H1 (cell line): ENCODE data around the gene CDK5R1. TPM values are rescaled to one million over a fixed set of nuclear protein-coding genes. Genes with fewer than 3 reads are reported as not detected.

Source experiments
- CTCF ChIA-PET: fragments of 300-600 bp; sonication (Branson Sonifier 250); formaldehyde crosslinking; loops from one replicate; lab custom pipeline; 2021; ENCODE audit not compliant: partially characterized antibody; lab: Charles Lee
- POLR2A ChIA-PET: fragments of 300-600 bp; sonication (Branson Sonifier 250); formaldehyde crosslinking; loops from one replicate; lab custom pipeline; 2021; ENCODE audit warnings: inconsistent platforms; ENCODE audit not compliant: partially characterized antibody; lab: Charles Lee
- DNase-seq, 2 experiments: peaks; one replicate each; pipeline versions ENCODE4 v3.0.0 to v3.0.0-alpha.2; 2010 to 2022; ENCODE audit warnings: low spot score in 2 of 2, low read depth in 1 of 2, mixed read lengths in 1 of 2
- FAIRE-seq: peaks from 2 replicates; lab custom pipeline; 2011; peaks lifted over from hg19 to GRCh38; lab: Jason Lieb, UNC
- H2AFZ ChIP-seq: 2 replicates; pipeline ENCODE4 v1.8.1; 2012; ENCODE audit warnings: low read length, inconsistent platforms
- H2AK5ac ChIP-seq: 2 replicates; pipeline ENCODE4 v1.6.1; 2013; ENCODE audit warnings: low read depth, low read length
- H2BK120ac ChIP-seq: replicated peaks from 2 replicates; pipeline ENCODE3; 2013; ENCODE audit warnings: low read depth, low read length, inconsistent platforms
- H2BK12ac ChIP-seq: 2 replicates; pipeline ENCODE4 v1.6.1; 2013; ENCODE audit warnings: low read depth, low read length
- H2BK15ac ChIP-seq: 2 replicates; pipeline ENCODE4 v1.6.1; 2013; ENCODE audit warnings: low read length
- H2BK20ac ChIP-seq: 2 replicates; pipeline ENCODE4 v1.6.1; 2013; ENCODE audit warnings: low read length
- H2BK5ac ChIP-seq: 2 replicates; pipeline ENCODE4 v1.6.1; 2013; ENCODE audit warnings: low read depth, low read length
- H3K14ac ChIP-seq: 2 replicates; pipeline ENCODE4 v1.6.1; 2013; ENCODE audit warnings: inconsistent platforms; ENCODE audit not compliant: insufficient read length
- H3K18ac ChIP-seq: 2 replicates; pipeline ENCODE4 v1.6.1; 2013; ENCODE audit warnings: low read length; ENCODE audit errors: extremely low read depth
- H3K23ac ChIP-seq: 2 replicates; pipeline ENCODE4 v1.6.1; 2013; ENCODE audit warnings: inconsistent platforms; ENCODE audit not compliant: insufficient read length
- H3K23me2 ChIP-seq: 2 replicates; pipeline ENCODE4 v1.6.1; 2013; ENCODE audit warnings: low read depth, low read length
- H3K27ac ChIP-seq: 2 replicates; pipeline ENCODE4 v1.6.1; 2011; ENCODE audit warnings: low read depth, low read length, inconsistent platforms
- H3K27me3 ChIP-seq, 4 experiments: replicated peaks in 1 of 4; 1 replicate in 1 of 4; 2 replicates in 3 of 4; pipeline versions ENCODE4 v1.6.1 to v1.8.1; 2011 to 2013; ENCODE audit warnings: low read length in 3 of 4, mild to moderate bottlenecking in 3 of 4, inconsistent platforms in 2 of 4, mixed read lengths in 2 of 4, moderate library complexity in 1 of 4; ENCODE audit not compliant: control insufficient read depth in 3 of 4, insufficient read depth in 3 of 4; ENCODE audit errors: extremely low read depth in 1 of 4
- H3K36me3 ChIP-seq, 4 experiments: 2 replicates each; pipeline versions ENCODE4 v1.6.1 to v1.8.1; 2011 to 2013; ENCODE audit warnings: mild to moderate bottlenecking in 4 of 4, low read length in 3 of 4, moderate library complexity in 2 of 4, control low read depth in 1 of 4, inconsistent platforms in 1 of 4; ENCODE audit not compliant: insufficient read depth in 4 of 4, control insufficient read depth in 2 of 4
- H3K4ac ChIP-seq: replicated peaks from 2 replicates; pipeline ENCODE3; 2013; ENCODE audit warnings: low read length, low read depth, mixed read lengths, inconsistent platforms; ENCODE audit not compliant: insufficient read length
- H3K4me1 ChIP-seq, 4 experiments: replicated peaks in 1 of 4; 1 replicate in 1 of 4; 2 replicates in 3 of 4; pipeline versions ENCODE4 v1.6.1 to v1.8.1; 2011 to 2013; ENCODE audit warnings: low read length in 3 of 4, inconsistent platforms in 2 of 4, mixed read lengths in 1 of 4; ENCODE audit not compliant: insufficient read depth in 4 of 4, control insufficient read depth in 3 of 4
- H3K4me2 ChIP-seq, 2 experiments: 2 replicates each; pipeline versions ENCODE4 v1.6.1 to v1.8.1; 2011 to 2013; ENCODE audit warnings: low read depth in 2 of 2, low read length in 2 of 2, control low read depth in 1 of 2, inconsistent platforms in 1 of 2, mild to moderate bottlenecking in 1 of 2; ENCODE audit not compliant: insufficient read depth in 1 of 2
- H3K4me3 ChIP-seq, 4 experiments: fragments of 200-600, 300-600 bp in 1 of 4; sonication (generic), shearing (Covaris generic), sonication (Bioruptor Twin) in 1 of 4; 2 replicates each; pipeline versions ENCODE4 v1.5.1 to v1.8.1; 2011 to 2016; ENCODE audit warnings: low read length in 4 of 4, low read depth in 3 of 4, control low read depth in 2 of 4, inconsistent platforms in 2 of 4, mild to moderate bottlenecking in 2 of 4, mixed read lengths in 1 of 4, moderate library complexity in 1 of 4; ENCODE audit not compliant: insufficient read depth in 2 of 4; ENCODE audit errors: extremely low read depth in 1 of 4
- H3K56ac ChIP-seq: replicated peaks from 2 replicates; pipeline ENCODE3; 2013; ENCODE audit warnings: low read depth, mild to moderate bottlenecking, mixed read lengths, low read length, inconsistent platforms; ENCODE audit not compliant: insufficient read length
- H3K79me1 ChIP-seq: 2 replicates; pipeline ENCODE4 v1.6.1; 2013; ENCODE audit warnings: low read depth, low read length, control low read depth
- H3K79me2 ChIP-seq, 2 experiments: 2 replicates each; pipeline versions ENCODE4 v1.6.1 to v1.8.1; 2012 to 2013; ENCODE audit warnings: low read length in 2 of 2, mild to moderate bottlenecking in 2 of 2, inconsistent platforms in 1 of 2; ENCODE audit not compliant: insufficient read depth in 2 of 2, control insufficient read depth in 1 of 2
- H3K9ac ChIP-seq, 4 experiments: replicated peaks in 1 of 4; 1 replicate in 1 of 4; 2 replicates in 3 of 4; pipeline versions ENCODE4 v1.6.1 to v1.8.1; 2011 to 2013; ENCODE audit warnings: low read depth in 3 of 4, low read length in 3 of 4, control low read depth in 2 of 4, mild to moderate bottlenecking in 2 of 4, moderate library complexity in 2 of 4, inconsistent platforms in 1 of 4; ENCODE audit errors: extremely low read depth in 1 of 4
- H3K9me3 ChIP-seq, 2 experiments: 2 replicates each; pipeline versions ENCODE4 v1.6.1 to v1.8.1; 2012 to 2013; ENCODE audit warnings: mild to moderate bottlenecking in 2 of 2, moderate library complexity in 2 of 2, control low read depth in 1 of 2, inconsistent platforms in 1 of 2, low read depth in 1 of 2, low read length in 1 of 2, mixed read lengths in 1 of 2; ENCODE audit not compliant: insufficient read depth in 2 of 2
- H4K20me1 ChIP-seq, 2 experiments: replicated peaks in 1 of 2; 2 replicates each; pipeline versions ENCODE3 to v1.8.1; 2011 to 2013; ENCODE audit warnings: inconsistent platforms in 2 of 2, low read length in 2 of 2, mild to moderate bottlenecking in 1 of 2; ENCODE audit not compliant: insufficient read depth in 2 of 2, control insufficient read depth in 1 of 2
- H4K5ac ChIP-seq: 2 replicates; pipeline ENCODE4 v1.6.1; 2013; ENCODE audit warnings: low read length, low read depth, mixed read lengths, inconsistent platforms; ENCODE audit not compliant: insufficient read length
- H4K8ac ChIP-seq: 2 replicates; pipeline ENCODE4 v1.8.0; 2013; ENCODE audit warnings: mild to moderate bottlenecking, moderate library complexity, low read length, inconsistent platforms; ENCODE audit not compliant: insufficient read depth; ENCODE audit errors: extremely low read depth
- H4K91ac ChIP-seq: replicated peaks from 2 replicates; pipeline ENCODE3; 2013; ENCODE audit warnings: low read length, mixed read lengths, inconsistent platforms; ENCODE audit not compliant: insufficient read length
- ASH2L ChIP-seq: fragments of 200-600, 300-600 bp; sonication (generic); IDR thresholded peaks from one replicate; pipeline ENCODE4 v1.7.1; 2017; ENCODE audit warnings: low read length
- CREB1 ChIP-seq: IDR thresholded peaks from 2 replicates; pipeline ENCODE4 v1.6.1; 2012; ENCODE audit warnings: inconsistent platforms
- EGR1 ChIP-seq: IDR thresholded peaks from 2 replicates; pipeline ENCODE4 v1.6.1; 2011; ENCODE audit warnings: low read depth, low read length, borderline replicate concordance
- NANOG ChIP-seq: IDR thresholded peaks from 2 replicates; pipeline ENCODE4 v1.6.1; 2011; ENCODE audit warnings: low read length, low read depth, mild to moderate bottlenecking, inconsistent platforms; ENCODE audit not compliant: insufficient read depth, poor library complexity, severe bottlenecking
- SAP30 ChIP-seq: fragments of 300-600 bp; sonication (generic); IDR thresholded peaks from 2 replicates; pipeline ENCODE4 v1.7.1; 2012; ENCODE audit warnings: low read length, moderate library complexity, mild to moderate bottlenecking, inconsistent platforms; ENCODE audit not compliant: insufficient read depth, insufficient replicate concordance
- SIRT6 ChIP-seq: IDR thresholded peaks from one replicate; pipeline ENCODE4 v1.7.1; 2012; ENCODE audit warnings: low read length, inconsistent platforms
- SIX5 ChIP-seq: IDR thresholded peaks from 2 replicates; pipeline ENCODE4 v1.6.1; 2011; ENCODE audit warnings: mild to moderate bottlenecking, low read depth, low read length
- SRF ChIP-seq: IDR thresholded peaks from 2 replicates; pipeline ENCODE4 v1.6.1; 2011; ENCODE audit warnings: mild to moderate bottlenecking, low read depth, low read length, moderate library complexity
- WGBS, 2 experiments: shearing (Covaris generic) in 1 of 2; methylation state at CpG; one replicate each; pipeline versions ENCODE4 v1.1.6 to v1.1.7; 2013 to 2015; ENCODE audit warnings: low lambda C conversion rate in 2 of 2, mixed read lengths in 2 of 2, inconsistent platforms in 1 of 2, low coverage in 1 of 2, missing lambda C conversion rate in 1 of 2; ENCODE audit not compliant: insufficient replicate concordance in 2 of 2, insufficient coverage in 1 of 2, insufficient read length in 1 of 2; ENCODE audit errors: extremely low coverage in 1 of 2, missing lambda C conversion rate in 1 of 2; 5-methylcytosine and 5-hydroxymethylcytosine counted together
- polyA plus RNA-seq, 7 experiments: library from polyadenylated mRNA; depleted of rRNA in 3 of 7; stranded (reverse) in 5 of 7; unstranded in 2 of 7; fragments of >200 nt in 5 of 7; fragments of 200-250 nt in 2 of 7; gene quantifications; 1 replicate in 5 of 7; 2 replicates in 1 of 7; 4 replicates in 1 of 7; pipeline versions ENCODE4 v1.2.1 to v1.2.3, GENCODE V29; 2011 to 2013; ENCODE audit warnings: missing spikeins in 2 of 7, mixed read lengths in 2 of 7
- total RNA-seq: library from RNA; stranded (reverse); fragmentation: NEBNext Ultra II Directional; extraction: Animal tissue kit (Norgen Biotek cat#: 25700); gene quantifications from 2 replicates; pipeline ENCODE4 v1.2.1, GENCODE V29; 2021
- TF ChIP-seq, protein P1 (sequence below): IDR thresholded peaks from 2 replicates; pipeline ENCODE4 v1.6.1; 2011; ENCODE audit warnings: low read depth, mild to moderate bottlenecking, low read length; ENCODE audit not compliant: insufficient read depth

The CDK5R1 gene
- total and polyA plus RNA-seq, 2 of the 8 experiments (the other 6 are each of a cell fraction or from before 2014, with no cell fraction given): 2.7 to 9.9 TPM

GRCh38 chr17:32493571-32493970 lies 6.8 kb downstream of the CDK5R1 start:
- ChIA-PET POLR2A (interaction anchor here (0.8 to 1.0 kb wide), 2 partner anchors 9 to 22 kb away, joined by 3 read pairs; no protein-coding TSS in a partner anchor), CTCF (interaction anchor here (0.9 kb wide), 1 partner anchor 73 kb away, joined by 3 read pairs; no protein-coding TSS in a partner anchor)
- H3K9ac ChIP-seq: no peak overlapping the region
- peaks cover 0 to 20% of the 10 kb centered on the region in 2 experiments; a peak in 2 of 4 replicates for H3K79me2 ChIP-seq
- H3K4me1 ChIP-seq: peaks cover 0 to 23% (median 11%) of the 10 kb centered on the region in 4 experiments; a peak in 6 of 7 replicates
- WGBS, 2 experiments: 89% methylated on average over 15 of the region's 15 CpGs; no CpG with 5 or more reads in 1 of the 2 experiments
- FAIRE-seq (no peak), DNase-seq (no peak)
- no peaks in the 10 kb centered on the region for H3K9me3 ChIP-seq
- no peak overlapping the region for H3K4ac ChIP-seq
- peaks cover 0 to 11% (median 4%) of the 10 kb centered on the region in 4 experiments; a peak in 3 of 8 replicates for H3K36me3 ChIP-seq
- no peak overlapping the region for H2AK5ac ChIP-seq
- no peak overlapping the region for H3K23ac ChIP-seq
- no peak overlapping the region for H3K27ac ChIP-seq
- no peak overlapping the region for H2BK15ac ChIP-seq
- H3K79me1 ChIP-seq: peaks cover 7% of the 10 kb centered on the region; the same call in 1 of the 2 replicates
- no peak overlapping the region for H3K4me3 ChIP-seq
- no peak overlapping the region for H3K14ac ChIP-seq
- no peak overlapping the region for H3K4me2 ChIP-seq
- H2AFZ ChIP-seq: no peak overlapping the region
- no peak overlapping the region for H2BK12ac ChIP-seq
- H4K5ac ChIP-seq: no peak overlapping the region
- no peak overlapping the region for H2BK120ac ChIP-seq
- H3K27me3 ChIP-seq: no peaks in the 10 kb centered on the region
- H4K8ac ChIP-seq: peak overlapping the region; percentile 6; the same call in 1 of the 2 replicates
- no peaks in the 10 kb centered on the region for H3K23me2 ChIP-seq
- H3K18ac ChIP-seq: no peak overlapping the region
- no peak overlapping the region for H2BK5ac ChIP-seq
- H4K91ac ChIP-seq: no peak overlapping the region
- no peak overlapping the region for H3K56ac ChIP-seq
- peaks cover 3 to 11% of the 10 kb centered on the region in 2 experiments for H4K20me1 ChIP-seq
- no peak overlapping the region for H2BK20ac ChIP-seq
- TF ChIP-seq ASH2L: no peak
- no peak for TF ChIP-seq SIRT6
- no peak for TF ChIP-seq EGR1
- no peak for TF ChIP-seq SRF
- TF ChIP-seq, protein P1, sequence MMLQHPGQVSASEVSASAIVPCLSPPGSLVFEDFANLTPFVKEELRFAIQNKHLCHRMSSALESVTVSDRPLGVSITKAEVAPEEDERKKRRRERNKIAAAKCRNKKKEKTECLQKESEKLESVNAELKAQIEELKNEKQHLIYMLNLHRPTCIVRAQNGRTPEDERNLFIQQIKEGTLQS: no peak
- TF ChIP-seq NANOG: no peak
- no peak for TF ChIP-seq CREB1
- no peak for TF ChIP-seq SAP30
- TF ChIP-seq SIX5: no peak
